Stimulated activated naive CD4-positive, alpha-beta T cell treated with Interleukin-2 at 50 U/mL for 16 hours (primary cell): ENCODE results near the gene ORMDL3.
A peak's percentile ranks its signal among the peaks of the same experiment; 100 is the strongest.

Source experiments
- DNase-seq: peaks from one replicate; lab custom pipeline; 2025; lab: John Stamatoyannopoulos, UW

ORMDL3 gene, protein sequence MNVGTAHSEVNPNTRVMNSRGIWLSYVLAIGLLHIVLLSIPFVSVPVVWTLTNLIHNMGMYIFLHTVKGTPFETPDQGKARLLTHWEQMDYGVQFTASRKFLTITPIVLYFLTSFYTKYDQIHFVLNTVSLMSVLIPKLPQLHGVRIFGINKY

DNA sequence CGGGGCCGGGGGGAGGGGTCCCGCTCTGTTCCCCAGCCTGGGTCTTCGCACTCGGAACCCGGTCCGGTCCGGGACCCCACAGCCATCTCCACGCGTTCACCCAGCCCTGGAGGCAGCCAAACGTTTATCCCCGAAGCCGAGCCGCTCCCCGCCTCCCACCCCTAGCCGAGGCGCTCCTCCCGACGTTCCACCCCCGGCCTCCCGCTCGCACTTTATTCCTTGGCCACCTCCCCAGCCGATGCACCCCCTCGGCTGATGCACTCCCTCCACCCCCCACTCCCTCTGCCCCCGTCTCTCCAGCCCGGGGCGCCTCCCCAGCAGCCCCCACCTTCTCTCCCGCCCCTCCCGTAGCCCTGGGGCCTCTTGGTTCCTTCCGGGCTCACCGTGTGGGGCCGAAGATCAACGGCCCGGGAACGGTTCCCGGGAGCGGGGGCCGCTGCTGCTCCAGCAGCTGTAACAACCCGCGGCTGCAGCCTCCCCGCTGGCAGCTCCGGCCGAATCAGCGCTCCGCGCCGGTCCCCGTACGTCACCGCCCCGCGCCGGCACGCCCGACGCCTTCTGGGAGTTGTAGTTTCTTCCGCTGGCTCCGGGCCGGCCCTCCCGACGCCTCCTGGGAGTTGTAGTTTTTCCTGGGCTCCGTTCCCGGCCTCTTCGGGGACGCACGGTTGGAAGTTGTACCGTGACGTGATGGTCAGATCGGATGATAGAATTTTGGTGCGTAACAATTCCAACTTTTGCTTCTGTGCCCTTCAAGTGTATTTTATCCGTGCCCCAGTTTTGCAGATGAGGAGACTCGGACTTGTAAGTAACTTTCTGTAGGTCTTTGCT is at the start of gene ORMDL3, which contains the start of gene LRRC3C:
ORMDL3 (minus strand) TSS at position 501 of the 828 bp plus-strand sequence. CDS start 3,398 bp downstream, outside the sequence.
LRRC3C (plus strand) TSS at position 632 of the 828 bp plus-strand sequence. CDS start 13,792 bp downstream, outside the sequence.
- DNase-seq: peak; percentile 84

DNA sequence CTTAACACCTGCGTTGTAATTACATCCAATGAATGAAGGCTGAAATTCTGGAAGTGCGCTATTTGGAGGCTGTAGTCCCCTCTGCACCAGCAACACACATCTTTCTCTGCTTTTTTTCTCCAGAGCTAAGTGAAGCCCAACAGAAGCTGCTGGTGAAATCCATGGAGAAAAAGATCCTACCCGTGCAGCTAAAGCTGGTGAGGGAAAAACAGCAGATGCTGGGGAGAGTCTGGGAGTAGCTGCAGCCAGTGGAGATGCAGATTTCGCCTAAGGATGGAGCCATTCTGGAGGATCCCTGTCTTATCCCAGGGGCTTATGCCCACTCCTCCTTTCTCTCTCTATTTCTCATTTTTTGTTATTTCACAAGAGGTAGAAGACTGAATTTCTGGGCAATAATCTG is 48.4 kb upstream of the ORMDL3 start:
- no peak for DNase-seq

DNA sequence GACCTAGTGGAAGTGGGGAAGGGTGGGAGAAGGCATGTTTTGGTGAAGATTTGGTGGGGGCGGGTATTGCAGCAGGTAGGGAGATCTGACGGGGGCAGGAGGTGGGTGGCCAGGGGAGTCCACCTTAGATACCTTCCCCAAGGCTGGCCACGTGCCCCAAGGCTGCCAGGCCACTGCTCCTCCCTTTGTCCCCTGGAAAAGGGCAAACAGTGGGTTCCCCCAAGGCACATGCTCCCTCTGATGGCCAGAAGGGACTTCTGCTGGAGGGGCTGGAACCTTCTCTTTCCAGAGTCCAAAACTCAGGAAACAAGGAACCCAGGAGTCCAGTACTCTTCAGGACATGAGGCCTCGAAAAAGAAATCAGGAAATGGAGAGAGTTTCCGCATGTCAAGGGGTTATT is 47.0 kb upstream of the ORMDL3 start:
- no peak for DNase-seq

DNA sequence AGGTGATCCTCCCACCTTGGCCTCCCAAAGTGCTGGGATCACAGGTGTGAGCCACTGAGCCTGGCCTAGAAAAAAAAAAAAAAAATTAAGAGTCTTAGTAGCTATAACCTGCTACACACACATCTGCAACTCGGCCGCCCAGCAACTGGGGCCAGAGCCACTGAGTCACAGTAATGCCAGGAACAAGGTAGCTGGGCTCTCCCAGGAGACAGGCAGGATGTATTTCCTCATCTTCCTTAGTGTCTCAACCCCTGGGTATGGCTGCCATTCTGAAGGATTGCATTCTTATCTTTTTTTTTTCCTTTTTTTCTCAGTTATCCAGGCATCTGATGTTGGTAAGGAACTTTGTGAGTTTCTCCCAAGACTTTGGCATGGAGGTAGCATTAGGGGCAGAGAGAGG is 46.1 kb upstream of the ORMDL3 start:
- DNase-seq: no peak

DNA sequence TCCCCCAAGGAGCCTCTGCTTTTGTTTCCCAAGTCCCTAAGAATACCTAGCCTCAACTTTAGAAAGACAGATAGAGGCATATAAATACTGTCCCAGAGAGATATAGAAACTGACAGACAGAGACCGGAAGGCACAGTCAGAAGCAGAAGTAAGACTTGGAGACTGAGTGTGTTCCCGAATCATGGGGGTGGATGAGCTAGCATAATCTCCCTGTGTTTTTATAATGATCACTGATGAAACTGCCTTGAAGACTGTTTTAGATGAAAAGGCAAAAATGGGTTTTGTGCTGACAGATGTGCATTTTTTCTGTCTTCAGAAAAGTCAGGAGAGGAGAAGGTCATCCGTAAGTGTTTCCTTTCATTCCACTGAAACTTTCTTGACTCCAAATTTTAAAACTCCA is 44.9 kb upstream of the ORMDL3 start:
- no peak for DNase-seq

DNA sequence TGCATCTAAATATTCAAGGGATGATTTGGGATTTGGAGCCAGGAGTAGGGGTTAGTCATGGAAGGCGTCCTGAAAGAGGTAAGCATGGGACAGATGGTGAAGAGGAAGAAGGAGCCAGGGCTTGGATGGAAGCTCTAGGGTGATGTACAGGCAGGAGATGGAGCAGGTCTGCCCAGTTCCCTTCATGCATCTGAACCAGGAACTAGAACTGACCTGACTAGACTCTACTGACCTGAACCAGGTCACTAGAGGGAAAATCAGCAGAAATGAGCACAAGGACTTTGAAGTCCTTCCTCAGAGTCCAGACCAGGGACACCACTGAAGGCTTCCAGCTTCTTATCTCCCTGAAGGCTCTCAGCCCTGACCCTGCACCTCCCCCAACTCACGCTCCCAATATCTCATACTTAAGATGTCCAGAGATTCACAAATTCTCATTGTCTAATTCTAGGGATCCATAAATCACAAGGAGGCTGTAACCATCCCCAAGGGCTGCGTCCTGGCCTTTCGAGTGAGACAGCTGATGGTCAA is 43.7 kb upstream of the ORMDL3 start:
- no peak for DNase-seq

DNA sequence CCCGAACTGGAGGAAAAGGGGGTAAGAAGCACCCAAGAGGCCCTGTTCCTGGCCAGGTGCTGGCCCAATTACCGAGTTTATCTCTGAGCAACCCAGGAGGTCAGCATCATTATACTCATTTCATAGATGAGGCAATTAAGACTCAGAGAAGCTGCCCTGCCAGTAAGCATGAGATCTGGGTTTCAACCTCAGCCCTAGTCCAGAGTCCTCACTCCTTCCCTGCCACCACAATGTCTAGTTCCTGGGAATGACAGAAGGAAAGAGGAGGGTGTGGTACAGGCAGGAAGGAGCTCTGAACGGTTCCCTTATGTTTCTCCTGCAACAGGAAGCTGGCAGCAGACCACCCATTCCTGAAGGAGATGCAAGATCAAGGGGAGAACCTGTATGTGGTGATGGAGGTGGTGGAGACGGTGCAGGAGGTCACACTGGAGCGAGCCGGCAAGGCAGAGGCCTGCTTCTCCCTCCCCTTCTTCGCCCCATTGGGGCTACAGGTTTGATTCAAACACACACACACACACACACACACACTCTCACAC is 42.8 kb upstream of the ORMDL3 start:
- no peak for DNase-seq

DNA sequence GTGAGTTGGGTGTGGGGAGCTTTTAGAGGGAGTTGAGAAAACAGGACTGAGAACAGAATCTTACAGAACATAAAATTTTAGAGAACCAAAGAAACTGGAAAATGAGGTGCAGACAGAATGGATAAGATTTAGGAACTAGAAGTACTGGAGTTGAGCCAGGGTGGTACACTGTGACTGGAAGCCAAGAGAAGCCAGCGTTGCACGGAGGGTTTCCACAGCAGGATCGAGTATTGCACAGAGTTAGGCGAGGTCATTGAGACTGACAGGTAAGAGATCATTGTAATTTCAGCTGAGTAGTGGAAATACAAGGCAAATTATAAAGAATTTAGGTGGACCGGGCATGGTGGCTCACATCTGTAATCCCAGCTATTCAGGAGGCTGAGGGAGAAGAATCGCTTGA is 42.0 kb upstream of the ORMDL3 start:
- DNase-seq: no peak

DNA sequence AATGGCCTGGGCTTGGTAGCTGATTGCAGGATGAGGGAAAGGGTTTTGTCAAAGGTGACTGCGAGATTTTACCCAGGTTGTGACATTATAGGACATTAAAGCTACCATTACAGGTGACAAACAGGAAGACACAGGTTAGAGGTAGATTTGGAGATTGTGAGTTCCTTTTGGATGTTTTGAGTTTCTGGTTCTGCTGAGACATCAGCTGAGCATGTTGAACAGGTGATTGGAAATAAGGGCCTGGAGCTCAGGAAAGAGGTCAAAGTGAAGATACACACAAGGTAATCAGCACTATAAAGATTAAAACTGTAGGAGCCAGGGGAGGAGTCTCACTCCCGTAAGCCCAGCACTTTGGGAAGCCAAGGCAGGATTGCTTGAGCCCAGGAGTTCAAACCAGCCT is 41.4 kb upstream of the ORMDL3 start:
- DNase-seq: no peak

DNA sequence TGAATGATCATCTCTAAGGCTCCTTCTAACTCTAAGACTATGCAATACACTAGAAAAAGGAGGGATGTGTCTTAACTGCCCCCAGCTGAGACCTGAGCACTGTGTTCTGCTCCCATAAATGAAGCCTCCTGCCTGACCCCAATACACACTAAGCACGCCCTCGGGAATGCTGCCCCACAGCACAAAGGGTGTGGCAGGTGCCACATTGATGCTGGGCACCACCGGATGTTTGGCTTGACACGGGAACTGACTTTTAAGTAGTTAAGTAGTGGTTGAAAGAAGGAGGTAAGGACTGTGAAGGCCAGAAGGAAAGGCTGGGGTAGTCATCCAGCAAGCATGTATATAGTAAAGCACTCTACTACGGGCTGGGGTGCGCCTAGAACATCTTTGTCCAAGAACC is 39.4 kb upstream of the ORMDL3 start:
- no peak for DNase-seq

DNA sequence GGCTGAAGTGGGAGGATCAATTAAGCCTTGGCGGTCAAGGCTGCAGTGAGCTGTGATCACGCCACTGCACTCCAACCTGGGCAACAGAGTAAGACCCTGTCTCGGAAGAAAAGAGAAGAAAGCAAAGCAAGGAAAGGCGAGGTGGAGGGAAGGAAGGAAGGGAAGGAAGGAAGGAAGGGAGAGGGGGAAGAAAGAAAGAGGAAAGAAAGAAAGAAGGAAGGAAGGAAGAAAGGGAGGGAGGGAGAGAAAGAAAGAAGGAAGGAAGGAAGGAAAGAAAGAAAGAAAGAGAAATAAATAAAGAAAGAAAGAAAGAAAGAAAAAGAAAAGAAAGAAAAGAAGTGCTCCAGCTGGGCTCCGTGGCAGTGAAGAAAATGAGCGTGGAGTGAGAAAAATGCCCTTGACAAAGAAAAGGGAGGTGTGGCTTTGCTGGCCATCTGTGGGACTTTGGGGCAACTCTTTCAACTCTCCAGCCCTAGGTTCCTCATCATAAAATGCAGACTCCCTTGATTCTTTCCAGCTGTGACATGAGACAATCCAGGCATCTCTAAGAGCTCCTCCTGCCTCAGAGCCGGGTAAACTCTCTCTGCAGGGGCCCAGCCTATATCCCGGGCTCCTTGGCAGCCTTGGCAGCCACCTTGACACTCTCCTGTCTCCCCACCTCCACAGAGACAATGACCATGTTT is 37.8 kb upstream of the ORMDL3 start:
- no peak for DNase-seq

DNA sequence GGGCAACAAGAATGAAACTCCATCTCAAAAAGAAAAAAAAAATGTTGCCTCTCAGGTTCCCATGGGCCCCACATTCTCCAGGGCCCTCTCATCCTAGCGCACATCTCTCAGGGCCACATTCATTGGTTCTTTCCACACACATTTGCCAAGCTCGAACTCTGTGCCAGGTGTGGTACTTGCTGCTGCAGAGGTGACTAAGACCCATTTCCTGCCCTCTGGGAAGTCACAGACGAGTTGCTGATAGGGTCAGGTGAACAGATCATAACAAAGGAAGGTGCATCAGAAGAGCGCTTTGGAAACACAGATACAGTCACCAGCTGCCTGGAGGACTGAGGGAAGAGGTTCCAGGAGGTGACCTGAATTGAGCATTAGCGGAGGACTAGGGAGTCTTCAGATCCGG is 36.4 kb upstream of the ORMDL3 start:
- DNase-seq: no peak

DNA sequence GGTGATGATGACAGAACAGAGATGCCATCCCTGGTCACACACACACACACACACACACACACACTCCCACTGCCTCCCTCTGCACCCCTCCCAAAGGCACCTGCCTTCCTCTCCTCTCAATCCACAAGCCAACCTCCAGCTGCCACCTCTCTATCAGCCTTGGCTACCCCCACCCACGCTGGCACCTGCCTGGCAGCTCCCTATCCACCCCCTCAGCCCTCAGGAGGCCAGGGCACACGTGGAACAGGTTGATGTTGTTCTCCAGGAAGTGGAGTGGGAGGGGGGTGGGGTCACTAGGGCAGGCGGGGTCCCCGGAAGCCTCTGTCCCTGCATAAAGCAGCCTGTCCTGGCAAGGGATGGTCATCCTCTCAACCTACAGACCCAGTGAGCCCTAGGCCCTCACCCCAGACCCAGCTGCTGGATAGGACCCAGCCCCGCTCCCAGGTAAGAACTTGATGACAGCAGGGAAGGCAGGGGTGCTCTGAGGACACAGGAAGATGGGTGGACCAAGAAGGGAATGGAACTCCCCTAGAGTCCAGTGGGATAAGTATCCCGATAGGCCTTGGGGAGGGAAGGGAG is 35.3 kb upstream of the ORMDL3 start, which contains the start of gene GSDMA:
GSDMA (plus strand) TSS at position 363 of the 579 bp plus-strand sequence. CDS start 2,684 bp downstream, outside the sequence.
- no peak for DNase-seq

DNA sequence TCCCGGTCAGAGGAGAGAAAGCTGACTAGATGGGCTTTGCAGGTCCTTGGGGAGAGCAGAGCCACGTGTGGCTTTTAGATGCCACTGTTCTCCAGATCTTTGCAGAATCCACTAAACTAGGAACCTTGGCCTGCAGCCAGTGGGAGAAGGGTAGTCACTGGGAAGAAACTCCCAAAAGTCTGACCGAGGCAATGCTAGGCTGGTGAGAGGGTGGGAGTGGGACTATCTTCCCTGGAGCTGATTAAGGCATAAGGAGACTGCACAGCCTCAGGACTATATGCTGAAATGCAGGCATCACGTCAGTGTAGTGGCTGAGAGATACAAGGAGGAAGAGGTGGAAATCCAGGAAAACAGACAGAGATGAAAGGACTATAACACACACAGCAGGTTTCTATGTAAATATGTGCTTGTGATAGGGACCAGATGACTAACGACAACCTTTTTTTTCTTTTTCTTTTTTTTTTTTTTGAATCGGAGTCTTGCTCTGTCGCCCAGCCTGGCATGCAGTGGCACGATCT is 33.2 kb upstream of the ORMDL3 start:
- DNase-seq: no peak

DNA sequence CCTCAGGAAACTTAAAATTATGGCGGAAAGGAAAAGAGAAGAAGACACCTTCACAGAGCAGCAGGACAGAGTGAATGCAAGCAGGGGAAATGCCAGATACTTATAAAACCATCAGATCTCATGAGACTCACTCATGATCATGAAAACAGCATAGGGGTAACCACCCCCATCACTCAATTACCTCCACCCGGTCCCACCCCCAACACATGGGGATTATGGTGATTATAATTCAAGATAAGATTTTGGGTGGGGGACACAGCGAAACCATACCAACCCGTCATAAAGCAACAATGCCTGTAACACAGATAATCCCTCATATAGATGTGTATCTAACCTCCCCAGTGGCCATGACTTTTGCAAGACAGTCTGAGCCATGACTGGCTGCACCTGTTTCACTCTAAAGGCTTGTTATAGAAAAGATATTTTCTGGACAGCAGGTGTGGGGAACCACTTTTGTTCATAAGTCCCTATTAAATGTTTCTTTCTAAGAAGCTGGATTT is 28.4 kb upstream of the ORMDL3 start:
- DNase-seq: no peak

DNA sequence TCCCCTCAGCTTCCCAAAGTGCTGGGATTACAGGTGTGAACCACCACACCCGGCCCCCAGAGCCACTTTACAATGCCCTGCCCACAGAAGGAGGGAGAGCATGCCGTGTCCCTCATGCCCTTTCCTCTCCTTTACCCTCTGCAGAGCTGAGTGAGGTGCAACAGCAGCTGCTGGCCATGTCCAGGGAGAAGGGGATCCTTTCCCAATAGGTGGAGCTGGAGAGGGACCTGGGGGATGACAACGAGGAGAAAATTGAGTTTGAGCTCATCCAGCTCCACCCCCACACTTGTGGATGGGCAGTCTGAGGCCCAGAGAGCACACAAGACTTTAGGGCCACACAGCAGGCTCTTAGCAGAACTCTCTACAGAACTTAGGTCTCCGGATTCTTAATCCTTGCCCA is 27.5 kb upstream of the ORMDL3 start:
- no peak for DNase-seq

DNA sequence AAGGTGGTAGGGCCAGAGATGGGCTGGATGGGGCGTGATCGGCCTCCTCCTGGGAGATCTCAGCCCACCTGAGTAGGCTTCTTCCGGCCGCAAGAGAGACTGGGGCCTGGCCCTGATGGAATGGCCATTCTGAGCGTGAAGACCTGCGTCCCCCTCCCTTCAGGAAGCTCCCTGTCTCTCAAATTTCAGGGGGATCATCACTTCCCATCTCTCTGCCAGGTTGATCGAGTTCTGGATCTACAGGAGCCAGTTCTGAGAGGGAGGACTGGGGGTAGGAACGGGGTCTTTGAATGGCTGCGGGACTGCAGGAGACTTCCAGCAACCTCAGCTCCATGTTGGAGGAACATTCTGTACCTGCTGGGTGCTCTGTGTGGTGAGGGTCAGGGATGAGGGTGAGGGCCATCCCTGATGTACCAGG is 26.1 kb upstream of the ORMDL3 start:
- DNase-seq: no peak

DNA sequence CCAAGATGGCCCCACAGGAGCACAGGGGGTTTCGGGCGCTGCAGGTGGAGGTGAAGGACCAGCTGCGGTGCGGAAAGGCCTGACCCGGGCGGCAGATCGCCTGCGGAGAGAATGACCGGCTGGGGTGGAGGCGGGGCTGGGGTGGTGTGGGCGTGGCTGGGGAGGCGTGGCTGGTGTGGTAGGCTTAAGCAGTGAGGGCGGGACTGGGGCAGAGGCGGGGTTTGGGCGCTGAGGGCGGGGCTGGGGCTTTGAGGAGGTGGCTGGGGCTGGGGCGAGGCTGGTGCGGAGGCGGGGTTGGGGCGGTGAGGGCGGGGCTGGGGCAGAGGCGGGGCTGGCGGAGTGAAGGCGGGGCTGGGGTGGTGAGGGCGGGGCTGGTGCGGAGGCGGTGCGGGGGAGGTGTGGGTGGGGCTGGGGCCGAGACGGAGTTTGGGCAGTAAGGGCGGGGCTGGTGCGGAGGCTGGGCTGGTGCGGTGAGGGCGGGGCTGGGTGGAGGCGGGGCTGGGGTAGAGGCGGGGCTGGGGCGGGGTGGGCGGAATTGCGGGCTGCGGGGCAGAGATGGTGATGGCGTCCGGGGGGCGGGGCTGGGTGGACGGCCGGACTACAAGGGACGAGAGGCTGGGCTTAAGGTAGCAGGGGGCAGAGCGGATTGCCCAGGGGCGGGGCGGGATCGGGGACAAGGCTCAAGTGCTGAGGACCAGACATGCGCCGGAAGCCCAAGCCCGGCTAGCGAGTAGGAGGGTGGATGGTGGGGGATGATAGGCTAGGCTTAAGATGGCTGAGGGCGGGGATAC is 25.5 kb upstream of the ORMDL3 start:
- peak; percentile 95 for DNase-seq

DNA sequence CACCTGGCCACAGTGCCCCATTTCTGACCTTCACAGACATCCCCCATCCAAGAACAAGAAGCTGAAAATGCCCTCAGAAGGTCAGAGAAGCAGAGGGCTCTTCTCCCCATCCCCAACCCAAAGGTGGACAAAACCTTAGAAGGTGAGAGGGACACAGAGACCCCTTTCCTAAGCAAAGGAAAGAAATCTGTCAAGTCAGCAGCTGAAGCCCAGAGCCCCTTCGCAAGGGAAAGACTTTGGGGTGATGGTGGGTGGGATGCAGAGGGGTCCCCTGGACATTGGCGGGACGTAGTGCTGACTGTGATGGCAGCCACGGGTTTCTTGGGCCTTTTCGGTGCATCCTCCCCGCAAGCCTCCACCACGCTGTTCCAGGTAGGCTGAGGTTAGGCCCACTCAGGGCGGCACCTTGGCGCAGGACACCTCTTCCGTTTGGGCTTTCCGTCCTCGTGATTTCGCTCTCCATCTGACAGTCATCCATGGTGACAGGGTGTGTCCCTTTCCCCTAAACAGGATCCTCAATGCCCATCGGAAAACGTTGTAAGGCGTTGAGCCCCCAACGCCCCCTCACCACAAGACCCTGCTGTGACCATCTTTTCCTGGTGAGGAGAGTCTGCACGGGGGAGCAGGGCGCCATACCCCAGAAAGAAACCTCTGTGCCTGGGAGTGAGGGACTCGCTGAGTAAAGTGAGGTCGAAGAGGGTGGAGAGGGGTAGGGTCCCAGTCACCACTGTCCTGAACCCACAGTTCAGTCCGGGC is 24.7 kb upstream of the ORMDL3 start:
- no peak for DNase-seq

DNA sequence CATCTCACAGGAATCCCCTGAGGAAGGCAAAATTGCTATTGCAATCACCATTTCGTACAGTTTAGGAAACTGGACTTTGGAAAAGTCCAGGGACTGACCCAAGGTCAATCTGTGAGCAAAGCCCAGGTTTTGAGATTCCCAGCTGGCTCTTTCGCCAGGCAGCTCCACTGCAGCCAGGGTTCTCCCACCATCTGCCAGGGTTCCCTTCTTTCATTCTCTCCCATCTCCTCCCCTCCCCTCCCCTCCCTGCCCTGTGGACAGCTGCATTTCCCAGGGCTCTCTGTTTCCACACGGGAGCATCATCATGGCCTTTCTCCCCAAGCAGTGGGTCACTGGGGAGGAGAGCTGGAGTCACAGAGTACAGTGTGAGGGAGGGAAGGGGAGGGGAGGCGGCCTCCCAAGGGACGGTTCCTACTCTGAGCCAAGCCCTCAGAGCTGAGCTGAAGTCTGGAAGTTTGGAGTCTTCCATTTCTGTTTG is 23.5 kb upstream of the ORMDL3 start:
- DNase-seq: no peak
